HG02588 (cell line): ENCODE measurements around the gene FHOD3.
A peak's percentile ranks its signal among the peaks of the same experiment; 100 is the strongest.

ENCODE experiments used
- ATAC-seq: cut with Tn5 transposase; IDR thresholded peaks from one replicate; pipeline ENCODE4 v1.9.1; 2021; ENCODE audit warnings: mild to moderate bottlenecking, moderate library complexity; ENCODE audit not compliant: unreplicated experiment

FHOD3 gene

GRCh38 chr18:36403896-36404820 lies 106.6 kb downstream of the FHOD3 start:
- ATAC-seq, result no peak

DNA sequence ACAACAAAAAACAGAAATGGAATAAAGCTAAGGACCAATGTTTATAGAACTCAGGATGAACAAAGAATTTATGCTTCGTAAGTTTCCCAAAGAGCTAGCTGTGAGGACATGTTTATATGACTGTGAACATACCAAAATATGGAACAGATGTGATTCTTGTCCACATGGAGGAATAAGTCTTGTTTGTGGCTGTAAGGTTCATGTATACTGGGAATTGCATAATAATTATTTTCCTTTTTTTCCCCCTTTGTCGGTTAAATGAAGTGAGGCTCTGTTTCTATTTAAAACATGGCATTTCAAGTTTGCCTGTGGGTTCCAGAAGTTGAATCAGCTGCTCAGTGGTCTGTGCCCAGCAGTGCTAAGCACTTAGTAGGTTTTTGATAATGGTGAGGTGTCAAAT lies 108.1 kb downstream of the FHOD3 start:
- ATAC-seq, result no peak

GRCh38 chr18:36406805-36407204 lies 109.3 kb downstream of the FHOD3 start:
- ATAC-seq, result no peak

- ATAC-seq, result no peak
Observed at GRCh38 chr18:36408606-36409005, 111.1 kb downstream of the FHOD3 start.

DNA sequence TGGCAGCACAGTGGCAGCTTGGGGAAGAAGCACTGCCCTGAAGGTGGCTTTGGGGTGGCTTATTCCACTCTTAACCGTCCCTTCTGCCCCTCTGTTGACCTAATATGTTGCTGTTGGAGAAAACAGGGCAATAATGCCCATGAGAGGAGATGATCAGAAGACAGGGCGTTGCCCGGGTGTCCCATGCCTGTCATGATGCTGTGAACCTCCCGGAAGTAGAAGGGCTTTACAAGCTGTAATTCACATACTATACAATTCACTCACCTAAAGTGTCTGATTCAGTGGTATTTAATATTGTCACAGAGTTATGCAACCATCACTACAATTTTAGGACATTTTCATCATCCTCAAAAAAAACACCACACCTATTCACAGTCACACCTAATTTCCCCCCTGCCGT lies 112.3 kb downstream of the FHOD3 start:
- ATAC-seq, result no peak

GRCh38 chr18:36410346-36410745 lies 112.8 kb downstream of the FHOD3 start:
- ATAC-seq, result no peak

DNA sequence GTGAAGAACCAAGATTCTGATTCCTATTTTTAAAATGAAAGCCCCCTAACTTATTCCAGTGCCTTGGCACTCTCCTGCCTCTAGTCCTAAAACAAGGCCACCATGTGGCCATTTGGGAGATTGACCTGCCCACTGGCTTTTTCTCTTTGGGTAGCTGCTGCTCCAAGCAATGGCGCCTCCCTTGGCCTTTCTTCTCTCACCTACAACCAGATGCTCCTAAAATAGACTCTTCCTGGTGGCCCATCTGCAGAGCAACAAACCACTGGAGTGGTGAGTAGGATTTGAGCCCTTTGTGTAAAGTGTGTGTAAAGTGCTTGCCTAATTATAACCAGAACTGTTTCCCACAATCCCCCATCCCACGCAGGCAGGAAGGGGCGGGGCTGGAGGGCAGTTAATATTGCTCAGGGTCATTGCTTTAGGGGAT lies 114.2 kb downstream of the FHOD3 start:
- ATAC-seq, result no peak

- ATAC-seq, result no peak
Observed at GRCh38 chr18:36412778-36413177, 115.3 kb downstream of the FHOD3 start.

DNA sequence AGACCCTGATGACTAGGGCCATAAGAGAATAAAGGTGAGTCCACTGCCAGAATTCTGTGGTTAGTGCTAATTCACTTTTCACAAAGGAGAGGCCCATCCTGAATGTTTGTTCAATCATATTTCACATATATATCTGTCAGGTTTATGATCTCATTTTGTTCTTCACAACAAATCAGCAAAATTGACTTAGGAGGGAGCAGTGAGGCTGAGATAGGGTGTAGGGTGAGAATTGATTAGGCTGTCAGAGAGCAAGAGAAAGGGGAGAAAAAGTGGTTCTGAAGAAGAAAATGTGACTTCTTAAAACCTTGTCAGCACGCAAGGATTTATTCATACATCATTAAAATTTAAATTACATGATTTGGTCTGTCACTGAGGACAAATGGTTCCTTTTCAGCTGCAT lies 117.7 kb downstream of the FHOD3 start:
- no peak for ATAC-seq

- no peak for ATAC-seq
Observed at GRCh38 chr18:36415625-36416024, 118.1 kb downstream of the FHOD3 start.

- no peak for ATAC-seq
Observed at GRCh38 chr18:36419188-36419899, 121.8 kb downstream of the FHOD3 start.

- peak; percentile 64 for ATAC-seq
Observed at GRCh38 chr18:36419900-36420531, 122.5 kb downstream of the FHOD3 start.

DNA sequence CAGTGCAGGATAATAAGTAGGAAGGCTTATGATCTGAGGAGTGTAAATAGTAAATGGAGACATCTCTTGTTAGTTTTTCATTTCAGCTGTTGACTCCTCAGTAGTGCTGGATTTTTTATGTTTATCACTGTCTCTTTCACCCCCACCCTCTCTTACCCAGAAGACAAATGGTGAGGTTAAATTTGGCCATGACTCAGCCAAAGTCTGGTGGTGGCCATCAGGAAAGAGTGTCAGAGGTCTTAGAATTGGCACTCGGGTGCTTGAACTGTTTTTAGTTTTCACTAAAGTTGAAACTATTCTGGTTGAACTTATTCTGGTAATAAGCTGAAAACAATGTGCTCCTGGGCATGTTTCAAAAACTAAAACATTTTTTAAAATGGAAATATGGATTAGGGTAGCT lies 123.3 kb downstream of the FHOD3 start:
- ATAC-seq, result no peak

DNA sequence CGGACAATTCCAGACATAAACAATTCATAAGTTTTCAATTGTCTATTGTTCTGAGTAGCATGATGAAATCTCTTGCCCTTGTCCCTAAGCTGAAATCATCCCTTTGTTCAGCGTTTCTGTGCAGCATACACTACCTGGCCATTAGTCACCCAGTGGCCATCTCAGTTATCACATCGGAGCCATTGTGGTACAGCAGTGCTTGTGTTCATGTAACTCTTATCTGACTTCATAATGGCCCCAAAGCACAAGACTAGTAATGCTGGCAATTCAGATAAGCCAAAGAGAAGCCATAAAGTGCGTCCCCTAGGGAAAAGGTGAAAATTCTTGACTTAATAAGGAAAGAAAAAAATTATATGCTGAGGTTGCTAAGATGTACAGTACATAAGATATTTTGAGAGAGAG lies 127.2 kb downstream of the FHOD3 start:
- ATAC-seq, result no peak

- ATAC-seq, result no peak
Observed at GRCh38 chr18:36427369-36427768, 129.9 kb downstream of the FHOD3 start.

DNA sequence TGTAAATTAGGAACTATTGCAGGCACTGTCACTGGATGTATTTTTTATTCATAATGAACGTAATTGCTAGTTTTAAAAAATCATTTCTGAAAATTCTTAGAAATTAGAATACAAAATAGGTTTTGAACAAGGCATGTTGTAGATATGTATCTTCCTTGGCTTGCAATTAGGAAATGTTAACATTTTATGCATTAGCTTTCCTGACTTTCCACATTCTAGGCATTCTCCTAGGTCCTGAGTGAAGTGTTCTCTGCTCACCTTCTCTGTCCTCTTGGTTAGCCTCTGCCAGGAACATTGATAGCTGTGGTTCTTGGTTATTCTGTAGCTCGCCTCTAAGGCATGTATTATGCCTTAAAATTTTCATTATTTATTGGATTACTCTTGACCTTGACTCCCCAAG lies 130.3 kb downstream of the FHOD3 start:
- ATAC-seq, result no peak

DNA sequence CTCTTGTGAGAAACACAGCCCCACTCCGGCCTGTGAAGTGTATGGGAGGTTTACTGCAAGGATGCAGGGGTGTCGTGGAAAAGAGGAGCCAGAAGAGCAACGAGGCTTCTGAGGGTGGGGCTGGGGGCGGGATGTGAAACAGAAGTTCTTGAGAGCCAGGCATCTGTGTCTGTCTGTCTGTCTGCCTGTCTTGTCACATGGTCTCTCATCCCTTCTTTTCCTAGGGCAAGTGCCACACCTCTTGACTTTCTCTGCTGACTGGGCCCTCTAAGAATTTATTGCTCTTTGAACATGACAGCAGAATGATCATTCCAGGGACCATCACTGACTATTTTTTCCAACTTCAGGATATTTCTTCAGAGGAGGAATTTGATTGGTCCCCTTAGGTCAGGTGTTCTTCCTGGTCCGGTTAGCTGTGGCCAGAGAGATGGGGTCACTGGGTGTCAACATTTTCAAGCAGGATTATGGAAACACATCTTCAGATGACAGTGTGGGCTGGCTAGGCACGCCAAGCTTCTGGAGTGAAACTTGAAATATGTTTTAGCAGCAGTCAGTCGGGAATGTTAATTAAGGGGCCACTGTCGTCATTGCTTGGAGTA lies 131.0 kb downstream of the FHOD3 start:
- no peak for ATAC-seq

DNA sequence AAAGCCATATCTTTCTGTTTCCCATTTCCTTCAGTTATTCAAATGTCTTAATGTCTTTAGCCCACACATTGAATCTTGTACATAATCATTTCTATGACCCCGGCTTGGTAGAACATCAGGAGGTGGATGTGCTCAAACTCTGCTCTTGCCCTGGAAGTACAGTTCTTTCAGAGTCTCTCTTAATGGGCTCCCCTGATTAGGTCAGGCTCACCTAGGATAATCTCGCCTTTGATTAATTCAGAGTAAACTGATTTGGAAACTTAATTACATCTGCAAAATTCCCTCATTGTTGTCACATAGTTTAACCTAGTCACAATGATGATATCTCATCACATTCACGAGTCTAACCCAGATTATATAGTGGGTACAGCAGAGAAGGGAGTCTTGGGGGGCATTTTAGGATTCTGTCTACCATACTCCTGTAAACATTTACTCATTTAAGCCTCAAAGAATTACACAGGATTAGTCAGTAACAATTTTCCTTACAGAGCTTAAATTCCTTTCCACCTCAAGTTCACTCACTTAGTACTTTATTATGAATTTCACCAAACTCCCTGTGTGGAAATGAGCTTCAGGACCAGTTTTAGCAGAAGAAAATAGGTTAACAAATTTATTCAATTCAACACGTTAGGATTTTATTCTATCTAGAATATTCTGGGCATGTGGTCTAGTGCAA lies 135.5 kb downstream of the FHOD3 start:
- ATAC-seq, result no peak

- ATAC-seq, result no peak
Observed at GRCh38 chr18:36436387-36436786, 138.9 kb downstream of the FHOD3 start.

DNA sequence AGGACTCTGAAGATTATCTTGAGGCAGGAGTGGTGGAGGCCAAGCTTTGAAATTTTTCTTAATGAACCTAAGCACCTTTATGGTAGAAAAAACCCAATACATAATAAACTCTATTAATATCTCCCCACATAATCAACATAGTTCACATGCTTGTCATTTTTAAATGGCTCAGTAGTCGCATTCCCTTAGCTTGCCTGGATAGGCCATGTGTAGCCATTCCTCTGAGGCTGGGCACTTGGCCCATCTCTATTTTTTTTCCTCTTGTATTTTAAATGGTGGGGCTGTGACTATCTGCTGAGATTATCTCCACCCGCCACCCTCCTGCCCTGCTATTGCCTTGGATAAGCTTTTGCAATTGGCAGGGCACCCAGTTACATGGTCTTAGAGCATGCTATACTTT lies 143.1 kb downstream of the FHOD3 start:
- no peak for ATAC-seq
